ENCODE results near the gene ABCB8. TPM values are rescaled to one million over a fixed set of nuclear protein-coding genes. Genes with fewer than 3 reads are reported as not detected.

ABCB8 gene
- 17.1 and 24.2 TPM in 2 replicates for total RNA-seq (ENCODE audit: low replicate concordance)

GRCh38 chr7:151028131-151028947 lies at the start of gene ABCB8:
ABCB8 (plus strand) TSS chr7:151028450; CDS start chr7:151028516, 66 bp downstream.

GRCh38 chr7:150990416-150991186 lies 37.6 kb upstream of the ABCB8 start, which contains the start of gene NOS3:
NOS3 (plus strand) TSS chr7:150991017; CDS start chr7:150993804, 2,787 bp downstream.

GRCh38 chr7:151024435-151025056 lies 3.7 kb upstream of the ABCB8 start, which contains the start of gene ATG9B:
ATG9B (minus strand) TSS chr7:151024494; CDS start chr7:151024423, 71 bp downstream.

GRCh38 chr7:151047976-151048815 lies 19.9 kb downstream of the ABCB8 start, which contains the start of gene ASIC3:
ASIC3 (plus strand) TSS chr7:151048531; CDS start chr7:151048886, 355 bp downstream.

GRCh38 chr7:151057506-151057988 lies 29.3 kb downstream of the ABCB8 start, which contains the start of gene CDK5:
CDK5 (minus strand) TSS chr7:151057897; CDS start chr7:151057848, 49 bp downstream.

GRCh38 chr7:151059367-151060112 lies 31.3 kb downstream of the ABCB8 start, which contains the start of gene SLC4A2:
SLC4A2 (plus strand) TSS chr7:151059589; CDS start chr7:151061988, 2,399 bp downstream.

GRCh38 chr7:151080522-151081169 lies 52.4 kb downstream of the ABCB8 start, which contains the start of gene FASTK:
FASTK (minus strand) TSS chr7:151080809; CDS start chr7:151080766, 43 bp downstream.

GRCh38 chr7:151083071-151083823 lies 55.0 kb downstream of the ABCB8 start, which contains the start of gene TMUB1:
TMUB1 (minus strand) TSS chr7:151083493; CDS start chr7:151082563, 930 bp downstream.

GRCh38 chr7:151085691-151086620 lies 57.7 kb downstream of the ABCB8 start, which contains the start of gene AGAP3:
AGAP3 (plus strand) TSS chr7:151086475; CDS start chr7:151086742, 267 bp downstream.

Other genes starting within 250 kb of the ABCB8 start
- 4.8 TPM in 1 of 2 replicates, not detected in the other for gene TMEM176B, start 228.1 kb upstream of the ABCB8 start, total RNA-seq (ENCODE audit: low replicate concordance)
- gene TMEM176A, start 227.7 kb upstream of the ABCB8 start, total RNA-seq (ENCODE audit: low replicate concordance), result under 0.01 TPM in 1 of 2 replicates, not detected in the other
- not detected in 2 replicates for gene AOC1, start 175.9 kb upstream of the ABCB8 start, total RNA-seq (ENCODE audit: low replicate concordance)
- 0.08 TPM in 1 of 2 replicates, not detected in the other for gene KCNH2, start 50.1 kb upstream of the ABCB8 start, total RNA-seq (ENCODE audit: low replicate concordance)
- 0.53 and 1.3 TPM in 2 replicates for gene NOS3, start 37.4 kb upstream of the ABCB8 start, total RNA-seq (ENCODE audit: low replicate concordance)
- gene ATG9B, start 4.0 kb upstream of the ABCB8 start, total RNA-seq (ENCODE audit: low replicate concordance), result 0.23 TPM in 1 of 2 replicates, not detected in the other
- gene ASIC3, start 20.1 kb downstream of the ABCB8 start, total RNA-seq (ENCODE audit: low replicate concordance), result 0.23 TPM in 1 of 2 replicates, not detected in the other
- 18.5 and 35.2 TPM in 2 replicates for gene CDK5, start 29.4 kb downstream of the ABCB8 start, total RNA-seq (ENCODE audit: low replicate concordance)
- gene SLC4A2, start 31.1 kb downstream of the ABCB8 start, total RNA-seq (ENCODE audit: low replicate concordance), result 89.1 and 103 TPM in 2 replicates
- gene FASTK, start 52.4 kb downstream of the ABCB8 start, total RNA-seq (ENCODE audit: low replicate concordance), result 40.1 and 78.2 TPM in 2 replicates
- 7.8 and 22.4 TPM in 2 replicates for gene TMUB1, start 55.0 kb downstream of the ABCB8 start, total RNA-seq (ENCODE audit: low replicate concordance)
- 31.1 and 36.3 TPM in 2 replicates for gene AGAP3, start 58.0 kb downstream of the ABCB8 start, total RNA-seq (ENCODE audit: low replicate concordance)
- not detected in 2 replicates for gene GBX1, start 139.2 kb downstream of the ABCB8 start, total RNA-seq (ENCODE audit: low replicate concordance)
- not detected in 2 replicates for gene ASB10, start 158.8 kb downstream of the ABCB8 start, total RNA-seq (ENCODE audit: low replicate concordance)
- gene H2BK1, start 182.0 kb downstream of the ABCB8 start, total RNA-seq (ENCODE audit: low replicate concordance), result not detected in 2 replicates
- gene ABCF2, start 198.8 kb downstream of the ABCB8 start, total RNA-seq (ENCODE audit: low replicate concordance), result 39.8 and 50.4 TPM in 2 replicates
- gene CHPF2, start 204.0 kb downstream of the ABCB8 start, total RNA-seq (ENCODE audit: low replicate concordance), result 40.2 and 71.5 TPM in 2 replicates
- gene SMARCD3, start 220.2 kb downstream of the ABCB8 start, total RNA-seq (ENCODE audit: low replicate concordance), result 20.7 and 55.0 TPM in 2 replicates

Data from smooth muscle cell of the coronary artery (primary cell).